GM18520 (cell line): ENCODE measurements around the gene PUS3.
"Not testable (repeated sequence)": the region's sequence is repeated elsewhere in the genome, so short reads cannot be mapped to it uniquely, and the experiment has no call there.

Experiments used
- ATAC-seq: cut with Tn5 transposase; IDR thresholded peaks from one replicate; pipeline ENCODE4 v1.9.1; 2021; ENCODE audit not compliant: unreplicated experiment

The PUS3 gene

DNA sequence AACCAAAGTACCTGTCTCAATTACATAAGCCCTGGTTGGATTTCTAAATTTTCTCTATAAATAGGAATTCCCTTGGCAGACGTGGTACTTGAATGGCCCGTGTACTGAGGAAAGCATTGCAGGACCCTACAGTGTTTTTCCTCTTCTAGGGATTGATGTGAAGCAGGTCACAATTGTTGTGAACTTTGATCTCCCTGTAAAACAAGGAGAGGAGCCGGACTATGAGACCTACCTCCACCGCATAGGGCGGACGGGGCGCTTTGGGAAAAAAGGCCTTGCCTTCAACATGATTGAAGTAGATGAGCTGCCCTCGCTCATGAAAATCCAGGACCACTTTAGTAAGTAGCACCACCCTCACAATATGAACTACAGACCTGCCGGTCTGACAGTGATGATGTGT lies 18.0 kb upstream of the PUS3 start:
- no peak for ATAC-seq

- ATAC-seq = no peak
Measured at GRCh38 chr11:125918140-125918840, 15.3 kb upstream of the PUS3 start.

DNA sequence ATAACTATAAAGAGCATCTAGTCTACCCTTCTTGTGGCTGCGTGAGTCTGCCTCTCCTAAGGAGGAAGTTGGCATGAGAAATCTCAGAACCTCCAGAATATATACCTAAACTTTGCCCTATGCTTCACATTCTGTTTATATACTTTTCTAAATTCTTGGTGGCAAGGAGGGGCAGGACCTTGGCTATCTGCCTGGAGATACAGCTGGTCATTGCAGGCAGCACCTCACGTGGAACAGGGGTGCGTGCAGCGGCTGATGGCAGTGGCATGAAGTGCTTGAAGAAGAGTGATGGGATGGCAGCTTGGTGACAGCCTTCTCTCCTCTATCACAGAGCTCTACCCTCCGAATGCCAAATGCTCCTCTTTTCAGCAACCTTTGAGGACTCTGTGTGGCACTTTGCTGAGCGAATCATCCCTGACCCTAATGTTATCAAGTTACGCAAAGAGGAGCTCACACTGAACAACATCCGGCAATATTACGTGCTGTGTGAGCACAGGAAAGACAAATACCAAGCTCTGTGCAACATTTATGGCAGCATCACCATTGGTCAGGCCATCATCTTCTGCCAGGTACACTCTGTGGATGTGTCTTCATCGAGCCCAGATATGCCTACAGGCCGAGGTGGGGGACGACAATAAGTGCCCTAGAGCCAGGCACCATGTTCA lies 13.8 kb upstream of the PUS3 start:
- no peak for ATAC-seq

- ATAC-seq = not testable (repeated sequence)
Measured at GRCh38 chr11:125914601-125915000, 11.6 kb upstream of the PUS3 start.

- ATAC-seq = no peak
Measured at GRCh38 chr11:125910226-125910849, 7.3 kb upstream of the PUS3 start.

DNA sequence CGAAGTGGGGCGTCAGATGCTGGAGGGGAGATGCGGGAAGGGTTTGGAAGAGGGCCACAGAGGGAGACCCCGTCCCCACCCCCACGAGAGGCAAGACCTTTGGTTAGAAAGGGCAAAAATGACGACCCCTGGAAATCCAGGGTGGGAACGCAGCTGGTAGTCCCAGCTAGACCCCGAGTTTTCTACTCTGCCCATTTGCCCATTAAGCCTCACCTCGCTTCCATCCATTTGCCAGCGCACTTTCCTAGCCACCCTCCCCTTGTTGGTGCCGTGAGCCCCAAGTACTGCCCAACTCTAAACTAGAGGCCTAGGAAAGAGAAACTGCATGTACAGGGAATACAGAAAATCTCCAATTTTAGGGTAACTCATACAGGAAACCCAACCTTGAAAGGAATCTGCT lies 1.7 kb upstream of the PUS3 start:
- no peak for ATAC-seq

GRCh38 chr11:125903711-125904659 lies 979 bp upstream of the PUS3 start, which contains the start of gene DDX25:
Gene DDX25, plus strand, starts transcription at chr11:125904508. Its CDS starts 10 bp downstream, at chr11:125904518.
- ATAC-seq = no peak

GRCh38 chr11:125902277-125902926 lies 604 bp downstream of the PUS3 start:
- no peak for ATAC-seq

DNA sequence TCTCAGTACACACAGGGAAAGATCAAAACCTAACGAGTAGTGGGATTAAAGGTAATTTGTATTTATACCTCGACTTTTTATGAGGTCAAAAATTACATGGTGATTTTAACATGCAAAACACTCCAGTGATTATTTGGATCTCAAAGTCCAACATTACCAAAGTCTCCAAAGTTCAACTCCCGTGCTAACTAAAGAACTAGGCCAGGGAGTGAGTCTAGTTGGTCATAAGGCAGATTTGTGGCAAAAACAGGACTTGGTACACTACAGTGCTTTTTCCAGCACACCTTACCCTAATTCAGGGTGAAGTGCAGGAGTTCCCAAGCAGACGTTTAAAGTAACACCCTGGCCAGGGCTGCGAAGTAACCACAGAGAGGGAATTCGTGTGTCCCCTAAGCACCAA lies 1.1 kb downstream of the PUS3 start:
- no peak for ATAC-seq

- ATAC-seq = no peak
Measured at GRCh38 chr11:125892994-125893393, 10.0 kb downstream of the PUS3 start.

- ATAC-seq = no peak
Measured at GRCh38 chr11:125892071-125892470, 10.9 kb downstream of the PUS3 start.

DNA sequence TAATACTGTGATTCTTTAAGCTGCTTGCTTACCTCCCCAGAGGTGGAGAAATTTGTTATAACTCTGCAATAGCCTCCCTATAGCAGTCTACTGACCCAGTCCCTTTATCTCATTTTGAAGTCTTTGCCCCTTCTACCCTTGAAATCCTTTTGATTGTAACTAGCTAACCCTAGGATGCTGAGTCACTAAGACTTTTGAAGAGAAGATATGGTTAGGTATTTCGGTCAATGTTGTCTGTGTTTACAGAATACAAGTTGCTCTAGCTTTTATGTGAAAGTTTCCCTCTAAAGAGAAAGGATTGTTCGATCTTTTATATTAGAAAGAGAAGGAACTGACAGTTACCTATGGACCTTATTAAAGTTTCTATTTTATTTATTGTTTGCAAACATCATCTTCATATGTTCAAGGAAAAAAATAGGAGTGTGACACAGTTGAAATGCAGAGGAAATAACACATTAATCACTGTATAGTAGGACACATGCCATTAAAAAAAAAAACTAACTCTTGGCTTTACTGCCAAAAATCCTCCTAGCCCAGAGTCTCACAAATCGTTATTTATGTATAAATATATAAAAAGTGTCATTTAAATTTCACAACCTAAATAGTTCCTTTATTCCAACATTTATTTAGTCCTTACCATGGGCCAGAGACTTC lies 12.4 kb downstream of the PUS3 start:
- ATAC-seq = no peak

GRCh38 chr11:125887373-125888324 lies 15.4 kb downstream of the PUS3 start, which contains the start of gene HYLS1:
Gene HYLS1, plus strand, starts transcription at chr11:125887668. Its CDS starts 11,701 bp downstream, at chr11:125899369.
- peak; percentile 75 for ATAC-seq

- no peak for ATAC-seq
Measured at GRCh38 chr11:125886997-125887372, 16.0 kb downstream of the PUS3 start.

- ATAC-seq = no peak
Measured at GRCh38 chr11:125883375-125883774, 19.6 kb downstream of the PUS3 start.

- ATAC-seq = no peak
Measured at GRCh38 chr11:125881291-125881690, 21.7 kb downstream of the PUS3 start.

DNA sequence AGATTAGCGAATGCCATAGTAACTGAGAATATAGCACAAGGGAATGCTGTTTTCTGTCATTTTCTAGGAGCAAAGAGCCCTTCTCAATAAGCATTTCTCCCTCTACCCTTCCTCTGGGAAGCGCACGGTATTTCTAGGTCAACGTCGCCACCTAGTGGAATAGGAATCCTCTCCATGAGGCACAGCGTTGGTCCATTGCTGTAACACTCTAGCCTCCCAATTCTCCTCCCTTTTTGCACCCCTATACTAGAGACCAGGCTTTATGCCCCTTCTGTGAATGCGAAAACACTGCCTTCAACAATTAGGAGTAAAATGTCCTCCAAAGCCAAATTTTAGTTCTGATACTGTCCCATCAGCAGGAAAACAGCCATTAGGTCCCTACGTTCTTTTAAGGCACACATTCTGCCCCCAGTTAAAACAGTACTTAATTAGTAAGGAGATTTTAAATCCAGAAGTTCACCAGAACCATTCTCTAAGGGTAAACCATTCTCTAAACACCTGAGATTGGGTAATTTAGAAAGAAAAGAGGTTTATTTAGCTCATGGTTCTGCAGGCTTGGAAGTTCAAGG lies 28.4 kb downstream of the PUS3 start:
- no peak for ATAC-seq

GRCh38 chr11:125873881-125874555 lies 29.0 kb downstream of the PUS3 start:
- no peak for ATAC-seq
